Measurements from ENCODE around the gene C1QTNF12. TPM values are rescaled to one million over a fixed set of nuclear protein-coding genes. Genes with fewer than 3 reads are reported as not detected.

Gene C1QTNF12
- total RNA-seq, 1 experiment from 2014 or later, result 2.2 TPM

GRCh38 chr1:1237874-1238701, 8.4 kb downstream of the C1QTNF12 start:
- Histone ChIP-seq H3K79me2 (ENCODE audit: low read length) (0 out of 2 replicates have a peak, but pooled peaks cover 5% of the 10 kb centered on the region), H3K36me3 (ENCODE audit: insufficient read depth, low read length) (no peaks in the 10 kb centered on the region), H3K4me2 (ENCODE audit: low read depth, low read length, poor library complexity, severe bottlenecking) (no peak overlapping the region), H3K27me3 (ENCODE audit: low read length) (no peaks in the 10 kb centered on the region), H3K9me3 (ENCODE audit: low read length) (no peaks in the 10 kb centered on the region), H3K4me3 (ENCODE audit: low read length) (no peak overlapping the region), H3K9ac (ENCODE audit: low read length) (no peak overlapping the region), H3K4me1 (ENCODE audit: low read length) (peaks cover 5% of the 10 kb centered on the region), H2AFZ (ENCODE audit: low read length) (no peak overlapping the region), H3K27ac (ENCODE audit: low read length) (no peak overlapping the region), H3K9me2 (replicated peaks; ENCODE audit: insufficient read depth, low read length) (no peaks in the 10 kb centered on the region), H4K20me1 (ENCODE audit: insufficient read depth, low read depth, low read length) (peaks cover 13% of the 10 kb centered on the region; the same call in 1 of the 2 replicates)
- DNase-seq, result no peak

- no peak overlapping the region for H3K9ac ChIP-seq (ENCODE audit: low read length)
These were observed 9.3 kb downstream of the C1QTNF12 start for GRCh38 chr1:1236945-1237873.

GRCh38 chr1:1236176-1236763, 10.3 kb downstream of the C1QTNF12 start:
- peaks cover 12% of the 10 kb centered on the region for H3K4me1 ChIP-seq (ENCODE audit: low read length)
- H2AFZ ChIP-seq (ENCODE audit: low read length), result no peak overlapping the region
- H4K20me1 ChIP-seq (ENCODE audit: insufficient read depth, low read depth, low read length), result peaks cover 15% of the 10 kb centered on the region; the same call in 1 of the 2 replicates
- no peak overlapping the region for H3K27ac ChIP-seq (ENCODE audit: low read length)
- H3K4me3 ChIP-seq (ENCODE audit: low read length), result no peak overlapping the region
- no peaks in the 10 kb centered on the region for H3K9me2 ChIP-seq (replicated peaks; ENCODE audit: insufficient read depth, low read length)
- no peak overlapping the region for H3K9ac ChIP-seq (ENCODE audit: low read length)
- no peak for DNase-seq
- H3K9me3 ChIP-seq (ENCODE audit: low read length), result no peaks in the 10 kb centered on the region
- no peaks in the 10 kb centered on the region for H3K36me3 ChIP-seq (ENCODE audit: insufficient read depth, low read length)
- H3K4me2 ChIP-seq (ENCODE audit: low read depth, low read length, poor library complexity, severe bottlenecking), result no peak overlapping the region
- no peaks in the 10 kb centered on the region for H3K27me3 ChIP-seq (ENCODE audit: low read length)
- H3K79me2 ChIP-seq (ENCODE audit: low read length), result peaks cover 12% of the 10 kb centered on the region

More at GRCh38 chr1:1236945-1237873, 9.3 kb downstream of the C1QTNF12 start:
- Histone ChIP-seq H2AFZ (ENCODE audit: low read length) (no peak overlapping the region), H3K27ac (ENCODE audit: low read length) (no peak overlapping the region), H3K9me3 (ENCODE audit: low read length) (no peaks in the 10 kb centered on the region), H3K27me3 (ENCODE audit: low read length) (no peaks in the 10 kb centered on the region), H3K9me2 (replicated peaks; ENCODE audit: insufficient read depth, low read length) (no peaks in the 10 kb centered on the region), H3K4me2 (ENCODE audit: low read depth, low read length, poor library complexity, severe bottlenecking) (no peak overlapping the region), H3K4me1 (ENCODE audit: low read length) (peaks cover 12% of the 10 kb centered on the region), H4K20me1 (ENCODE audit: insufficient read depth, low read depth, low read length) (peaks cover 15% of the 10 kb centered on the region; the same call in 1 of the 2 replicates), H3K36me3 (ENCODE audit: insufficient read depth, low read length) (no peaks in the 10 kb centered on the region), H3K4me3 (ENCODE audit: low read length) (no peak overlapping the region), H3K79me2 (ENCODE audit: low read length) (0 out of 2 replicates have a peak, but pooled peaks cover 9% of the 10 kb centered on the region)
- DNase-seq, result no peak

- Histone ChIP-seq H2AFZ (ENCODE audit: low read length) (no peak overlapping the region), H3K4me2 (ENCODE audit: low read depth, low read length, poor library complexity, severe bottlenecking) (no peak overlapping the region), H3K9me2 (replicated peaks; ENCODE audit: insufficient read depth, low read length) (no peaks in the 10 kb centered on the region), H3K27me3 (ENCODE audit: low read length) (no peaks in the 10 kb centered on the region), H3K4me3 (ENCODE audit: low read length) (no peak overlapping the region), H3K36me3 (ENCODE audit: insufficient read depth, low read length) (no peaks in the 10 kb centered on the region), H4K20me1 (ENCODE audit: insufficient read depth, low read depth, low read length) (peaks cover 15% of the 10 kb centered on the region; the same call in 1 of the 2 replicates), H3K9ac (ENCODE audit: low read length) (no peak overlapping the region), H3K9me3 (ENCODE audit: low read length) (no peaks in the 10 kb centered on the region), H3K79me2 (ENCODE audit: low read length) (peaks cover 23% of the 10 kb centered on the region), H3K4me1 (ENCODE audit: low read length) (peaks cover 18% of the 10 kb centered on the region), H3K27ac (ENCODE audit: low read length) (no peak overlapping the region)
- no peak for DNase-seq
These were observed 11.3 kb downstream of the C1QTNF12 start for GRCh38 chr1:1235016-1235744.

- Histone ChIP-seq H3K27me3 (ENCODE audit: low read length) (no peaks in the 10 kb centered on the region), H3K9me3 (ENCODE audit: low read length) (no peaks in the 10 kb centered on the region), H3K4me2 (ENCODE audit: low read depth, low read length, poor library complexity, severe bottlenecking) (no peak overlapping the region), H3K4me1 (ENCODE audit: low read length) (peaks cover 21% of the 10 kb centered on the region), H3K9ac (ENCODE audit: low read length) (no peak overlapping the region), H3K9me2 (replicated peaks; ENCODE audit: insufficient read depth, low read length) (no peaks in the 10 kb centered on the region), H3K4me3 (ENCODE audit: low read length) (no peak overlapping the region), H3K79me2 (ENCODE audit: low read length) (peaks cover 32% of the 10 kb centered on the region), H4K20me1 (ENCODE audit: insufficient read depth, low read depth, low read length) (peaks cover 21% of the 10 kb centered on the region; the same call in 1 of the 2 replicates), H2AFZ (ENCODE audit: low read length) (no peak overlapping the region), H3K36me3 (ENCODE audit: insufficient read depth, low read length) (peaks cover 3% of the 10 kb centered on the region; the same call in 1 of the 2 replicates), H3K27ac (ENCODE audit: low read length) (no peak overlapping the region)
- no peak for DNase-seq
These were observed 12.2 kb downstream of the C1QTNF12 start for GRCh38 chr1:1234180-1234808.

GRCh38 chr1:1233567-1233892, 13.0 kb downstream of the C1QTNF12 start:
- Histone ChIP-seq H4K20me1 (ENCODE audit: insufficient read depth, low read depth, low read length) (peaks cover 26% of the 10 kb centered on the region; the same call in 1 of the 2 replicates), H3K4me3 (ENCODE audit: low read length) (no peak overlapping the region), H3K27me3 (ENCODE audit: low read length) (no peaks in the 10 kb centered on the region), H3K27ac (ENCODE audit: low read length) (no peak overlapping the region), H3K36me3 (ENCODE audit: insufficient read depth, low read length) (peaks cover 4% of the 10 kb centered on the region; the same call in 1 of the 2 replicates), H3K9me2 (replicated peaks; ENCODE audit: insufficient read depth, low read length) (no peaks in the 10 kb centered on the region), H3K4me1 (ENCODE audit: low read length) (peaks cover 21% of the 10 kb centered on the region), H2AFZ (ENCODE audit: low read length) (no peak overlapping the region), H3K4me2 (ENCODE audit: low read depth, low read length, poor library complexity, severe bottlenecking) (peak overlapping the region; percentile 29), H3K9me3 (ENCODE audit: low read length) (no peaks in the 10 kb centered on the region), H3K9ac (ENCODE audit: low read length) (no peak overlapping the region), H3K79me2 (ENCODE audit: low read length) (peaks cover 39% of the 10 kb centered on the region)
- no peak for DNase-seq

GRCh38 chr1:1232796-1233566, 13.5 kb downstream of the C1QTNF12 start:
- no peaks in the 10 kb centered on the region for H3K9me2 ChIP-seq (replicated peaks; ENCODE audit: insufficient read depth, low read length)
- no peaks in the 10 kb centered on the region for H3K27me3 ChIP-seq (ENCODE audit: low read length)
- H3K9ac ChIP-seq (ENCODE audit: low read length), result peak overlapping the region; percentile 66
- H2AFZ ChIP-seq (ENCODE audit: low read length), result no peak overlapping the region
- DNase-seq, result no peak
- H4K20me1 ChIP-seq (ENCODE audit: insufficient read depth, low read depth, low read length), result peaks cover 22% of the 10 kb centered on the region; the same call in 1 of the 2 replicates
- peaks cover 6% of the 10 kb centered on the region; the same call in 1 of the 2 replicates for H3K36me3 ChIP-seq (ENCODE audit: insufficient read depth, low read length)
- peak overlapping the region; percentile 57; the same call in 1 of the 2 replicates for H3K4me3 ChIP-seq (ENCODE audit: low read length)
- peaks cover 43% of the 10 kb centered on the region for H3K79me2 ChIP-seq (ENCODE audit: low read length)
- H3K4me1 ChIP-seq (ENCODE audit: low read length), result peaks cover 21% of the 10 kb centered on the region
- no peaks in the 10 kb centered on the region for H3K9me3 ChIP-seq (ENCODE audit: low read length)
- H3K27ac ChIP-seq (ENCODE audit: low read length), result no peak overlapping the region
- peak overlapping the region; percentile 29 for H3K4me2 ChIP-seq (ENCODE audit: low read depth, low read length, poor library complexity, severe bottlenecking)
